ENCODE data around the gene CELSR1. TPM values are rescaled to one million over a fixed set of nuclear protein-coding genes. Genes with fewer than 3 reads are reported as not detected.

The CELSR1 gene
- total RNA-seq, 1 experiment from 2014 or later, result 22.6 TPM

DNA sequence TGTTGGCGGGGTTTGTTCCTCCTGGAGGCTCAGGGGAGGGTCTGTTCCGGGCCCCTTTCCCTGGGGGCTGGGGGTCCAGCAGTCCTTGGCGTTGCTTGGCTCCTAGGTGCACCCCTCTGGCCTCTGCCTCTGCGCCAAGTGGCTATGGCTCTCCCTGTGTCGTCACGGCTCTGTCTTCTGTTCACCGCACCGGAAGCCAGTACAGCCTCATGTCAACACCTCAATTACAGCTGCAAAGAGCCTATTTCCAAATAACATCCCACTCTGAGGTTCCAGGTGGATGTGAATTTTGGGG lies 64.8 kb downstream of the CELSR1 start:
- Histone ChIP-seq H4K20me1 (ENCODE audit: control insufficient read depth, insufficient read depth, insufficient read length) (no peaks in the 10 kb centered on the region), H2BK12ac (ENCODE audit: insufficient read length, low read depth, low read length) (no peak overlapping the region), H3K23me2 (ENCODE audit: insufficient read length, low read depth, low read length, poor library complexity, severe bottlenecking) (no peaks in the 10 kb centered on the region), H4K8ac (replicated peaks; ENCODE audit: insufficient read length, low read depth, low read length) (no peak overlapping the region), H3K79me2 (ENCODE audit: insufficient read depth, low read length) (no peaks in the 10 kb centered on the region), H4K91ac (ENCODE audit: insufficient read length, low read depth, low read length) (no peak overlapping the region), H3T11ph (ENCODE audit: low read length) (no peak overlapping the region), H3K4me2 (ENCODE audit: insufficient read depth, insufficient read length, low read length) (no peak overlapping the region), H2AFZ (ENCODE audit: low read length) (no peak overlapping the region), H3K4me1 (ENCODE audit: insufficient read depth, low read length) (no peaks in the 10 kb centered on the region), H3K9ac (ENCODE audit: extremely low read depth, insufficient read length, low read length) (no peak overlapping the region), H3K18ac (ENCODE audit: insufficient read length, low read depth, low read length) (no peak overlapping the region), H3K14ac (ENCODE audit: insufficient read depth, low read length) (no peak overlapping the region), H3K4ac (ENCODE audit: low read depth, low read length) (no peak overlapping the region), H2BK20ac (ENCODE audit: low read depth, low read length, poor library complexity, severe bottlenecking) (no peak overlapping the region), H2AK5ac (ENCODE audit: insufficient read length, low read length) (no peak overlapping the region), H4K5ac (ENCODE audit: insufficient read length, low read depth, low read length) (no peak overlapping the region), H3K79me1 (ENCODE audit: insufficient read depth, low read depth, low read length, poor library complexity, severe bottlenecking) (no peaks in the 10 kb centered on the region), H2BK15ac (ENCODE audit: low read depth, low read length) (no peak overlapping the region), H2BK120ac (ENCODE audit: low read depth, low read length, poor library complexity, severe bottlenecking) (no peak overlapping the region), H2BK5ac (ENCODE audit: insufficient read length, low read length) (no peak overlapping the region), H3K9me3 (ENCODE audit: control insufficient read depth, low read depth, low read length) (no peaks in the 10 kb centered on the region), H3K56ac (ENCODE audit: insufficient read length, low read depth, low read length) (no peak overlapping the region), H3K27ac (ENCODE audit: insufficient read length, low read depth, low read length) (no peak overlapping the region), H3K23ac (ENCODE audit: insufficient read length, low read depth, low read length) (no peak overlapping the region), H3K27me3 (ENCODE audit: insufficient read depth, low read length) (no peaks in the 10 kb centered on the region)
- no peak overlapping the region for H3K27ac Mint-ChIP-seq
- no CpG with 5 or more reads among the region's 8 CpGs for WGBS (ENCODE audit: extremely low coverage, insufficient read length, low lambda C conversion rate)
- no peak for DNase-seq
- no peak overlapping the region for H3K4me3 Mint-ChIP-seq
- H3K36me3 Mint-ChIP-seq (ENCODE audit: insufficient read depth in 1 of 3, low read depth in 3 of 3), result peaks cover 7 to 19% (median 7%) of the 10 kb centered on the region in 3 experiments
- H3K4me1 Mint-ChIP-seq, result peaks cover 3% of the 10 kb centered on the region in 2 experiments; a peak in 1 of 4 replicates
- no peak for TF ChIP-seq CTCF (conservative IDR thresholded peaks at IDR 0.05)
- H3K9me3 Mint-ChIP-seq, result peaks cover 12 to 18% of the 10 kb centered on the region in 2 experiments
- H3K27me3 Mint-ChIP-seq (ENCODE audit: low read depth), result no peaks in the 10 kb centered on the region; the same call in 1 of the 2 replicates

All from H9 (cell line).